SK-N-SH (cell line): ENCODE measurements around the gene GPR132. TPM values are rescaled to one million over a fixed set of nuclear protein-coding genes. Genes with fewer than 3 reads are reported as not detected.

Source experiments
- CTCF ChIA-PET: fragments of 300-600, 350-600 bp; formaldehyde crosslinking; extraction: SDS; loops from one replicate; lab custom pipeline; 2021; lab: Yijun Ruan, JAX
- POLR2A ChIA-PET: fragments of 350-600 bp; sonication (Branson Sonifier 250); formaldehyde crosslinking; extraction: SDS; loops from one replicate; lab custom pipeline; 2020; ENCODE audit warnings: antibody characterized with exemption, inconsistent platforms; lab: Yijun Ruan, JAX
- DNase-seq: peaks from one replicate; pipeline ENCODE4 v3.0.0; 2012
- H2AFZ ChIP-seq: fragments of 200-600 bp; sonication (generic); 2 replicates; pipeline ENCODE4 v1.8.1; 2016; ENCODE audit warnings: antibody characterized with exemption, mild to moderate bottlenecking, low read depth
- H3F3A ChIP-seq: fragments of 200-600 bp; sonication (generic); replicated peaks from 2 replicates; pipeline ENCODE3; 2016; ENCODE audit warnings: antibody characterized with exemption, mild to moderate bottlenecking; ENCODE audit not compliant: insufficient read depth
- H3K27ac ChIP-seq, 2 experiments: fragments of 200-500 bp in 1 of 2; fragments of 200-600 bp in 1 of 2; sonication (Bioruptor generic) in 1 of 2; sonication (generic), shearing (Covaris generic) in 1 of 2; 2 replicates each; pipeline versions ENCODE4 v1.5.1 to v1.6.1; 2014 to 2016; ENCODE audit warnings: low read depth in 2 of 2, inconsistent platforms in 1 of 2, low read length in 1 of 2, mild to moderate bottlenecking in 1 of 2, mixed read lengths in 1 of 2
- H3K27me3 ChIP-seq: fragments of 200-600 bp; sonication (generic), shearing (Covaris generic); 2 replicates; pipeline ENCODE4 v1.6.1; 2016; ENCODE audit warnings: mixed run types; ENCODE audit not compliant: insufficient read depth
- H3K36me3 ChIP-seq, 2 experiments: fragments of 200-500 bp in 1 of 2; fragments of 200-600 bp in 1 of 2; sonication (Bioruptor generic) in 1 of 2; sonication (generic) in 1 of 2; replicated peaks in 1 of 2; 2 replicates each; pipeline versions ENCODE3 to v1.5.1; 2014 to 2016; ENCODE audit warnings: low read length in 1 of 2, mild to moderate bottlenecking in 1 of 2; ENCODE audit not compliant: insufficient read depth in 2 of 2, control insufficient read depth in 1 of 2
- H3K4me1 ChIP-seq, 2 experiments: fragments of 200-500 bp in 1 of 2; fragments of 200-600 bp in 1 of 2; sonication (Bioruptor generic) in 1 of 2; sonication (generic), shearing (Covaris generic) in 1 of 2; 2 replicates each; pipeline versions ENCODE4 v1.5.1 to v1.6.1; 2014 to 2016; ENCODE audit warnings: low read depth in 1 of 2, low read length in 1 of 2, mixed run types in 1 of 2; ENCODE audit not compliant: insufficient read depth in 2 of 2, control insufficient read depth in 1 of 2
- H3K4me2 ChIP-seq: fragments of 200-600 bp; sonication (generic), shearing (Covaris generic); 2 replicates; pipeline ENCODE4 v1.6.1; 2017; ENCODE audit warnings: mixed run types
- H3K4me3 ChIP-seq, 2 experiments: fragments of 200-500 bp in 1 of 2; fragments of 200-600 bp in 1 of 2; sonication (Bioruptor generic) in 1 of 2; sonication (generic), shearing (Covaris generic) in 1 of 2; 2 replicates each; pipeline versions ENCODE4 v1.5.1 to v1.8.1; 2014 to 2016; ENCODE audit warnings: low read depth in 2 of 2, inconsistent platforms in 1 of 2, low read length in 1 of 2, mild to moderate bottlenecking in 1 of 2, mixed read lengths in 1 of 2, moderate library complexity in 1 of 2
- H3K79me2 ChIP-seq: fragments of 200-600 bp; sonication (generic); 2 replicates; pipeline ENCODE4 v1.8.1; 2017; ENCODE audit warnings: mild to moderate bottlenecking; ENCODE audit not compliant: insufficient read depth
- H3K9ac ChIP-seq: fragments of 200-600 bp; sonication (generic); 2 replicates; pipeline ENCODE4 v1.6.1; 2017; ENCODE audit warnings: mixed run types
- H3K9me2 ChIP-seq: fragments of 200-600 bp; sonication (generic); 2 replicates; pipeline ENCODE4 v1.6.1; 2017; ENCODE audit warnings: mixed run types
- H3K9me3 ChIP-seq: fragments of 200-600 bp; sonication (generic); 2 replicates; pipeline ENCODE4 v1.6.1; 2017; ENCODE audit warnings: mixed run types, mild to moderate bottlenecking, moderate library complexity
- H4K20me1 ChIP-seq: fragments of 200-600 bp; sonication (generic); 2 replicates; pipeline ENCODE4 v1.6.1; 2017; ENCODE audit warnings: mild to moderate bottlenecking, mixed run types; ENCODE audit not compliant: insufficient read depth
- FOSL2 ChIP-seq: IDR thresholded peaks from 2 replicates; pipeline ENCODE4 v1.4.0; 2012; ENCODE audit warnings: low read depth, mild to moderate bottlenecking, moderate library complexity, borderline replicate concordance
- FOXJ3 ChIP-seq: sonication (generic); formaldehyde crosslinking; IDR thresholded peaks from 2 replicates; pipeline ENCODE4 v1.5.1; 2020; ENCODE audit warnings: mild to moderate bottlenecking, missing genetic modification reagents
- GABPA ChIP-seq: IDR thresholded peaks from 2 replicates; pipeline ENCODE4 v1.4.0; 2012; ENCODE audit warnings: low read depth, mild to moderate bottlenecking
- IRF3 ChIP-seq: fragments of 150-350 bp; IDR thresholded peaks from 2 replicates; pipeline ENCODE4 v1.6.1; 2016; ENCODE audit warnings: mild to moderate bottlenecking, low read depth, low read length
- MAX ChIP-seq: IDR thresholded peaks from 2 replicates; pipeline ENCODE4 v1.4.0; 2012; ENCODE audit warnings: low read depth
- MEF2A ChIP-seq: IDR thresholded peaks from 2 replicates; pipeline ENCODE4 v1.4.0; 2012; ENCODE audit warnings: low read depth, borderline replicate concordance
- NFIC ChIP-seq: IDR thresholded peaks from 2 replicates; pipeline ENCODE4 v1.4.0; 2012; ENCODE audit warnings: borderline replicate concordance
- RAD21 ChIP-seq: IDR thresholded peaks from 2 replicates; pipeline ENCODE4 v1.6.1; 2012; ENCODE audit warnings: mild to moderate bottlenecking, low read length
- RCOR1 ChIP-seq: fragments of 150-350 bp; IDR thresholded peaks from 2 replicates; pipeline ENCODE4 v1.6.1; 2017; ENCODE audit warnings: antibody characterized with exemption, low read length
- REST ChIP-seq: IDR thresholded peaks from 2 replicates; pipeline ENCODE4 v1.6.1; 2012; ENCODE audit warnings: mild to moderate bottlenecking, low read depth, low read length, moderate library complexity
- SIN3A ChIP-seq: IDR thresholded peaks from 2 replicates; pipeline ENCODE4 v1.6.1; 2012; ENCODE audit warnings: low read depth, mild to moderate bottlenecking, low read length, moderate library complexity, borderline replicate concordance
- TAF1 ChIP-seq: IDR thresholded peaks from 2 replicates; pipeline ENCODE4 v1.6.1; 2012; ENCODE audit warnings: low read depth, mild to moderate bottlenecking, low read length, moderate library complexity, borderline replicate concordance
- TCF12 ChIP-seq: IDR thresholded peaks from 2 replicates; pipeline ENCODE4 v1.4.0; 2012
- TEAD4 ChIP-seq: IDR thresholded peaks from 2 replicates; pipeline ENCODE4 v1.4.0; 2012; ENCODE audit warnings: mild to moderate bottlenecking, borderline replicate concordance; ENCODE audit not compliant: insufficient read depth
- USF2 ChIP-seq: fragments of 150-350 bp; IDR thresholded peaks from 2 replicates; pipeline ENCODE4 v1.6.1; 2017; ENCODE audit warnings: antibody characterized with exemption, low read length, low read depth, borderline replicate concordance
- WGBS: methylation state at CpG from one replicate; pipeline ENCODE4 v1.1.6; 2017; ENCODE audit warnings: low lambda C conversion rate; 5-methylcytosine and 5-hydroxymethylcytosine counted together
- polyA plus RNA-seq, 3 experiments: library from polyadenylated mRNA; depleted of rRNA; stranded (reverse); fragments of >200 nt; gene quantifications; 2 replicates each; pipeline ENCODE4 v1.2.3, GENCODE V29; 2012

GPR132 gene
- polyA plus RNA-seq, 1 of the 3 experiments (the other 2 are of a cell fraction), result not detected

- TF ChIP-seq MEF2A, result no peak
These were observed 57.5 kb downstream of the GPR132 start (continued) for GRCh38 chr14:105007593-105008264.

GRCh38 chr14:105006831-105007592, 58.2 kb downstream of the GPR132 start:
- peaks cover 92% of the 10 kb centered on the region for H3K79me2 ChIP-seq
- H3K9me2 ChIP-seq, result no peaks in the 10 kb centered on the region
- no peaks in the 10 kb centered on the region for H3K27me3 ChIP-seq
- no peak for TF ChIP-seq RCOR1
- WGBS, result 93% methylated on average over 14 of the region's 21 CpGs
- no peak overlapping the region for H2AFZ ChIP-seq
- no peak overlapping the region for H3K9ac ChIP-seq
- H3K9me3 ChIP-seq, result no peaks in the 10 kb centered on the region
- DNase-seq, result no peak
- H3K4me1 ChIP-seq, result peaks cover 0 to 12% of the 10 kb centered on the region in 2 experiments; a peak in 1 of 4 replicates
- H3K4me3 ChIP-seq, result no peak overlapping the region
- no peak overlapping the region for H3K4me2 ChIP-seq
- peaks cover 59% of the 10 kb centered on the region for H4K20me1 ChIP-seq
- H3F3A ChIP-seq, result peaks cover 15% of the 10 kb centered on the region
- CTCF ChIA-PET, result interaction anchor here (0.6 to 2.7 kb wide), 4 partner anchors 11 to 164 kb away, joined by 3 to 10 read pairs (median 6); no protein-coding TSS in a partner anchor
- peaks cover 28 to 37% of the 10 kb centered on the region in 2 experiments for H3K36me3 ChIP-seq
- POLR2A ChIA-PET, result no interaction called here
- no peak overlapping the region for H3K27ac ChIP-seq

GRCh38 chr14:105005929-105006830, 59.0 kb downstream of the GPR132 start:
- Histone ChIP-seq H3K27me3 (no peaks in the 10 kb centered on the region), H3K9me3 (no peaks in the 10 kb centered on the region), H3K36me3 (peaks cover 28 to 30% of the 10 kb centered on the region in 2 experiments), H3F3A (peaks cover 15% of the 10 kb centered on the region), H3K79me2 (peaks cover 92% of the 10 kb centered on the region), H3K9me2 (no peaks in the 10 kb centered on the region), H3K27ac (no peak overlapping the region), H3K4me2 (no peak overlapping the region), H4K20me1 (peaks cover 51% of the 10 kb centered on the region), H3K9ac (no peak overlapping the region), H3K4me1 (peaks cover 0 to 3% of the 10 kb centered on the region in 2 experiments; a peak in 1 of 4 replicates), H2AFZ (no peak overlapping the region), H3K4me3 (no peak overlapping the region)
- 95% methylated on average over 14 of the region's 21 CpGs for WGBS
- ChIA-PET CTCF (interaction anchor here (0.6 to 2.7 kb wide), 5 partner anchors 12 to 165 kb away, joined by 3 to 10 read pairs (median 3); no protein-coding TSS in a partner anchor), POLR2A (no interaction called here)
- DNase-seq, result no peak
- TF ChIP-seq SIN3A, result no peak
- TF ChIP-seq IRF3, result no peak
- TF ChIP-seq RCOR1, result no peak
- TF ChIP-seq REST, result no peak
- no peak for TF ChIP-seq MAX
- no peak for TF ChIP-seq USF2
- TF ChIP-seq TEAD4, result no peak
- TF ChIP-seq FOXJ3 (CRISPR knock-in tag), result no peak
- no peak for TF ChIP-seq GABPA
- TF ChIP-seq NFIC, result no peak
- TF ChIP-seq TCF12, result no peak
- no peak for TF ChIP-seq FOSL2
- TF ChIP-seq TAF1, result no peak
- no peak for TF ChIP-seq RAD21
